ENCODE data around the gene GJA5. TPM values are rescaled to one million over a fixed set of nuclear protein-coding genes. Genes with fewer than 3 reads are reported as not detected.

GJA5 gene
- total RNA-seq, 4 donors from 2014 or later, result 9.8 to 14.6 (median 12.0) TPM

DNA sequence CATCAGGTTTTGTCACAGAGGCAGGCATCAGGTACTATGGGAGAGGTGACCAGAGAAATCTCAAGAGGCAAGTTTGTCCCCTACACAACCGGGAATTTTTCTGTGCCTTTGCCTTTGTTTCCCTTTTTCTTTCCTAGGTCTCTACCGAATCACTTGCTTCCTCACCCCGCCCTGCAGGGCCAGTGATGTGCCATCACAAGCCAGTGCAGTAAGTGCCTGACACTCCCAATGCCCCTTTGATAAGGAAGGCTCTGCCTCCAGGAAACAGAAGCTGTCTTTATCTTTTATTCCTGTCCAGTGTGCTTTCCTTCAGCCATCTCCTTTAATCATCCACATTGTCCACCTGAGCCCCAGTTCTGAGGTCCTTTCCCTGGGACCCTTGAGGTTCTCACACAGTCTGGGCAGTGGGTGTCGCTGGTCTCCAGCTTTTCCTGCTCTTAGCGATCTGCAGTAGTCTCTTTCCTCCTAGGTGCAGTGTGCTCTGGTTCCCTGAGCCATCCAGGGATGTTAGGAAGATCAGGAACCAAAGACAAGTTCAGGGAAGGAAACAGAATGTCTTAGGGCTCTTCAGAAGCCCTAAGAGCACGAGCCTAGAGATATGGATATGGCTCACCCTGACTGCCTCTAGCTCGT lies 36.6 kb downstream of the GJA5 start:
- DNase-seq (ENCODE audit: extremely low spot score), result no peak
- Histone ChIP-seq H3K4me3 (no peak overlapping the region), H3K4me1 (no peaks in the 10 kb centered on the region), H3K27me3 (peaks cover 0 to 40% (median 0%) of the 10 kb centered on the region in 4 donors), H3K36me3 (no peaks in the 10 kb centered on the region), H3K27ac (replicated peaks in 1 of 4) (no peak overlapping the region), H3K9me3 (no peaks in the 10 kb centered on the region)
- WGBS, result 54% methylated on average over 7 of the region's 7 CpGs
- intact Hi-C loops (cut with DNase I), result loop anchor here (2.0 kb wide), 1 partner anchor 169 kb away; no protein-coding TSS in a partner anchor
- TF ChIP-seq POLR2A (IDR thresholded peaks at IDR 0.05; ENCODE audit: low read depth) (no peak), POLR2AphosphoS5 (IDR thresholded peaks at IDR 0.05) (no peak), EP300 (IDR thresholded peaks at IDR 0.05) (no peak)
- TF ChIP-seq, protein P1, sequence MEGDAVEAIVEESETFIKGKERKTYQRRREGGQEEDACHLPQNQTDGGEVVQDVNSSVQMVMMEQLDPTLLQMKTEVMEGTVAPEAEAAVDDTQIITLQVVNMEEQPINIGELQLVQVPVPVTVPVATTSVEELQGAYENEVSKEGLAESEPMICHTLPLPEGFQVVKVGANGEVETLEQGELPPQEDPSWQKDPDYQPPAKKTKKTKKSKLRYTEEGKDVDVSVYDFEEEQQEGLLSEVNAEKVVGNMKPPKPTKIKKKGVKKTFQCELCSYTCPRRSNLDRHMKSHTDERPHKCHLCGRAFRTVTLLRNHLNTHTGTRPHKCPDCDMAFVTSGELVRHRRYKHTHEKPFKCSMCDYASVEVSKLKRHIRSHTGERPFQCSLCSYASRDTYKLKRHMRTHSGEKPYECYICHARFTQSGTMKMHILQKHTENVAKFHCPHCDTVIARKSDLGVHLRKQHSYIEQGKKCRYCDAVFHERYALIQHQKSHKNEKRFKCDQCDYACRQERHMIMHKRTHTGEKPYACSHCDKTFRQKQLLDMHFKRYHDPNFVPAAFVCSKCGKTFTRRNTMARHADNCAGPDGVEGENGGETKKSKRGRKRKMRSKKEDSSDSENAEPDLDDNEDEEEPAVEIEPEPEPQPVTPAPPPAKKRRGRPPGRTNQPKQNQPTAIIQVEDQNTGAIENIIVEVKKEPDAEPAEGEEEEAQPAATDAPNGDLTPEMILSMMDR (IDR thresholded peaks at IDR 0.05), result peak; percentile 57 to 65 (median 57)

DNA sequence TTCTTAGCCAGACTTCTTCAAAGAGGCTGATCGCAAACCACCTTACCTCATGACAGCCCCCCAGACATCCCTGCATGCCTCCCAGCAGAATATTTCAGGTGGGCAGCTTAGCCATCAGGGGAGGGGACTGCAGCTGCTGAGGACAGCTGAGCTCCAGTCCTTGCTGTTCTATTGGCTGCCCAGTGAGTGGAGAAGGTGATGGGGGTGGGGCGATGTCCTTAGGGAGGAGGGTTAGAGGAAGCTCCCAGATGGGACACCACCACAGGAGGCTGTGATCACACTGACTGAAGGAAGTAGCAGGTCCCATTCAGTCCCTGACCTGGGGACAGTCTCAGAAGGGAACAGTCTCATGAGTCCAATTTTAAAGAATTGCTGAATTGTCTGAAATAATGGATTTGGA lies 38.3 kb downstream of the GJA5 start:
- peaks cover 0 to 44% (median 0%) of the 10 kb centered on the region in 4 donors for H3K27me3 ChIP-seq
- no peaks in the 10 kb centered on the region for H3K9me3 ChIP-seq
- H3K27ac ChIP-seq (replicated peaks in 1 of 4), result no peak overlapping the region
- no peaks in the 10 kb centered on the region for H3K4me1 ChIP-seq
- no peaks in the 10 kb centered on the region for H3K36me3 ChIP-seq
- WGBS, result 79% methylated on average over 2 of the region's 2 CpGs
- intact Hi-C loops (cut with DNase I), result no loop called here
- TF ChIP-seq, protein P1 (IDR thresholded peaks at IDR 0.05), result no peak
- TF ChIP-seq POLR2A (IDR thresholded peaks at IDR 0.05; ENCODE audit: low read depth), result no peak
- TF ChIP-seq POLR2AphosphoS5 (IDR thresholded peaks at IDR 0.05), result no peak
- no peak for TF ChIP-seq EP300 (IDR thresholded peaks at IDR 0.05)
- no peak overlapping the region for H3K4me3 ChIP-seq
- DNase-seq (ENCODE audit: extremely low spot score), result no peak

GRCh38 chr1:147721716-147722115 lies 38.7 kb downstream of the GJA5 start:
- no peaks in the 10 kb centered on the region for H3K9me3 ChIP-seq
- DNase-seq (ENCODE audit: extremely low spot score), result no peak
- H3K27ac ChIP-seq (replicated peaks in 1 of 4), result no peak overlapping the region
- no peaks in the 10 kb centered on the region for H3K4me1 ChIP-seq
- H3K27me3 ChIP-seq, result peaks cover 0 to 44% (median 0%) of the 10 kb centered on the region in 4 donors
- no peak overlapping the region for H3K4me3 ChIP-seq
- 33% methylated on average over 1 of the region's 1 CpG for WGBS
- intact Hi-C loops (cut with DNase I), result no loop called here
- TF ChIP-seq, protein P1 (IDR thresholded peaks at IDR 0.05), result no peak
- no peak for TF ChIP-seq EP300 (IDR thresholded peaks at IDR 0.05)
- no peak for TF ChIP-seq POLR2AphosphoS5 (IDR thresholded peaks at IDR 0.05)
- TF ChIP-seq POLR2A (IDR thresholded peaks at IDR 0.05; ENCODE audit: low read depth), result no peak
- H3K36me3 ChIP-seq, result no peaks in the 10 kb centered on the region

GRCh38 chr1:147720557-147720956 lies 39.8 kb downstream of the GJA5 start:
- DNase-seq (ENCODE audit: extremely low spot score), result no peak
- 91% methylated on average over 2 of the region's 4 CpGs for WGBS
- Histone ChIP-seq H3K9me3 (no peaks in the 10 kb centered on the region), H3K27ac (replicated peaks in 1 of 4) (no peak overlapping the region), H3K4me3 (no peak overlapping the region), H3K36me3 (no peaks in the 10 kb centered on the region), H3K4me1 (no peaks in the 10 kb centered on the region), H3K27me3 (peaks cover 0 to 44% (median 0%) of the 10 kb centered on the region in 4 donors)
- TF ChIP-seq POLR2A (IDR thresholded peaks at IDR 0.05; ENCODE audit: low read depth), result no peak
- TF ChIP-seq, protein P1 (IDR thresholded peaks at IDR 0.05), result no peak
- no peak for TF ChIP-seq EP300 (IDR thresholded peaks at IDR 0.05)
- no peak for TF ChIP-seq POLR2AphosphoS5 (IDR thresholded peaks at IDR 0.05)
- intact Hi-C loops (cut with DNase I), result no loop called here
